Stimulated activated CD8-positive, alpha-beta memory T cell treated with anti-CD3 and anti-CD28 coated beads, Interleukin-4, amount 100 ng/mL, for 1 hour (primary cell): ENCODE data around the gene ZNF668.
"Not testable (repeated sequence)": the region's sequence is repeated elsewhere in the genome, so short reads cannot be mapped to it uniquely, and the experiment has no call there.

Source experiments
- DNase-seq, 2 donors: peaks; one replicate each; pipeline ENCODE4 v3.0.0-alpha.2; 2020; ENCODE audit warnings: low read depth in 2 of 2, low spot score in 1 of 2

Gene ZNF668

GRCh38 chr16:31061126-31061812 is 12.8 kb downstream of the ZNF668 start:
- no peak for DNase-seq

- DNase-seq: no peak
Observed at GRCh38 chr16:31055613-31056012, 18.4 kb downstream of the ZNF668 start.

- DNase-seq: no peak
Observed at GRCh38 chr16:31052114-31052513, 21.9 kb downstream of the ZNF668 start.

GRCh38 chr16:31050280-31051030 is 23.6 kb downstream of the ZNF668 start:
- no peak for DNase-seq

GRCh38 chr16:31043898-31044481 is 30.1 kb downstream of the ZNF668 start:
- no peak for DNase-seq

GRCh38 chr16:31043352-31043751 is 30.7 kb downstream of the ZNF668 start:
- no peak for DNase-seq

GRCh38 chr16:31042866-31043265 is 31.2 kb downstream of the ZNF668 start:
- no peak for DNase-seq

GRCh38 chr16:31038993-31039392 is 35.0 kb downstream of the ZNF668 start:
- no peak for DNase-seq

- DNase-seq: no peak
Observed at GRCh38 chr16:31036691-31037090, 37.3 kb downstream of the ZNF668 start.

GRCh38 chr16:31033709-31034492 is 40.1 kb downstream of the ZNF668 start:
- DNase-seq: peak; percentile 63 to 77

- DNase-seq: peak; percentile 94 to 96
Observed at GRCh38 chr16:31032736-31033708, 41.0 kb downstream of the ZNF668 start, which contains the start of gene STX4. TSS of gene STX4 (plus strand) at chr16:31033558. CDS start at chr16:31033806, 248 bp downstream.

- no peak for DNase-seq
Observed at GRCh38 chr16:31031276-31031675, 42.8 kb downstream of the ZNF668 start.

GRCh38 chr16:31029272-31029671 is 44.8 kb downstream of the ZNF668 start:
- DNase-seq: no peak

GRCh38 chr16:31025339-31025738 is 48.7 kb downstream of the ZNF668 start:
- no peak for DNase-seq

- no peak for DNase-seq
Observed at GRCh38 chr16:31023627-31024226, 50.3 kb downstream of the ZNF668 start.

- DNase-seq: no peak
Observed at GRCh38 chr16:31023252-31023602, 50.8 kb downstream of the ZNF668 start.

- no peak for DNase-seq
Observed at GRCh38 chr16:31022544-31023251, 51.3 kb downstream of the ZNF668 start.

GRCh38 chr16:31020536-31020935 is 53.5 kb downstream of the ZNF668 start:
- no peak for DNase-seq

- not testable (repeated sequence) for DNase-seq
Observed at GRCh38 chr16:31017756-31018155, 56.3 kb downstream of the ZNF668 start.
